HG02798 (cell line): ENCODE data around the gene MYLK.
"Not testable (repeated sequence)": the region's sequence is repeated elsewhere in the genome, so short reads cannot be mapped to it uniquely, and the experiment has no call there.

Experiments
- ATAC-seq: cut with Tn5 transposase; IDR thresholded peaks from one replicate; pipeline ENCODE4 v1.9.1; 2021; ENCODE audit warnings: mild to moderate bottlenecking; ENCODE audit not compliant: unreplicated experiment, poor library complexity

The MYLK gene, protein sequence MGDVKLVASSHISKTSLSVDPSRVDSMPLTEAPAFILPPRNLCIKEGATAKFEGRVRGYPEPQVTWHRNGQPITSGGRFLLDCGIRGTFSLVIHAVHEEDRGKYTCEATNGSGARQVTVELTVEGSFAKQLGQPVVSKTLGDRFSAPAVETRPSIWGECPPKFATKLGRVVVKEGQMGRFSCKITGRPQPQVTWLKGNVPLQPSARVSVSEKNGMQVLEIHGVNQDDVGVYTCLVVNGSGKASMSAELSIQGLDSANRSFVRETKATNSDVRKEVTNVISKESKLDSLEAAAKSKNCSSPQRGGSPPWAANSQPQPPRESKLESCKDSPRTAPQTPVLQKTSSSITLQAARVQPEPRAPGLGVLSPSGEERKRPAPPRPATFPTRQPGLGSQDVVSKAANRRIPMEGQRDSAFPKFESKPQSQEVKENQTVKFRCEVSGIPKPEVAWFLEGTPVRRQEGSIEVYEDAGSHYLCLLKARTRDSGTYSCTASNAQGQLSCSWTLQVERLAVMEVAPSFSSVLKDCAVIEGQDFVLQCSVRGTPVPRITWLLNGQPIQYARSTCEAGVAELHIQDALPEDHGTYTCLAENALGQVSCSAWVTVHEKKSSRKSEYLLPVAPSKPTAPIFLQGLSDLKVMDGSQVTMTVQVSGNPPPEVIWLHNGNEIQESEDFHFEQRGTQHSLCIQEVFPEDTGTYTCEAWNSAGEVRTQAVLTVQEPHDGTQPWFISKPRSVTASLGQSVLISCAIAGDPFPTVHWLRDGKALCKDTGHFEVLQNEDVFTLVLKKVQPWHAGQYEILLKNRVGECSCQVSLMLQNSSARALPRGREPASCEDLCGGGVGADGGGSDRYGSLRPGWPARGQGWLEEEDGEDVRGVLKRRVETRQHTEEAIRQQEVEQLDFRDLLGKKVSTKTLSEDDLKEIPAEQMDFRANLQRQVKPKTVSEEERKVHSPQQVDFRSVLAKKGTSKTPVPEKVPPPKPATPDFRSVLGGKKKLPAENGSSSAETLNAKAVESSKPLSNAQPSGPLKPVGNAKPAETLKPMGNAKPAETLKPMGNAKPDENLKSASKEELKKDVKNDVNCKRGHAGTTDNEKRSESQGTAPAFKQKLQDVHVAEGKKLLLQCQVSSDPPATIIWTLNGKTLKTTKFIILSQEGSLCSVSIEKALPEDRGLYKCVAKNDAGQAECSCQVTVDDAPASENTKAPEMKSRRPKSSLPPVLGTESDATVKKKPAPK (N-terminal part only)

DNA sequence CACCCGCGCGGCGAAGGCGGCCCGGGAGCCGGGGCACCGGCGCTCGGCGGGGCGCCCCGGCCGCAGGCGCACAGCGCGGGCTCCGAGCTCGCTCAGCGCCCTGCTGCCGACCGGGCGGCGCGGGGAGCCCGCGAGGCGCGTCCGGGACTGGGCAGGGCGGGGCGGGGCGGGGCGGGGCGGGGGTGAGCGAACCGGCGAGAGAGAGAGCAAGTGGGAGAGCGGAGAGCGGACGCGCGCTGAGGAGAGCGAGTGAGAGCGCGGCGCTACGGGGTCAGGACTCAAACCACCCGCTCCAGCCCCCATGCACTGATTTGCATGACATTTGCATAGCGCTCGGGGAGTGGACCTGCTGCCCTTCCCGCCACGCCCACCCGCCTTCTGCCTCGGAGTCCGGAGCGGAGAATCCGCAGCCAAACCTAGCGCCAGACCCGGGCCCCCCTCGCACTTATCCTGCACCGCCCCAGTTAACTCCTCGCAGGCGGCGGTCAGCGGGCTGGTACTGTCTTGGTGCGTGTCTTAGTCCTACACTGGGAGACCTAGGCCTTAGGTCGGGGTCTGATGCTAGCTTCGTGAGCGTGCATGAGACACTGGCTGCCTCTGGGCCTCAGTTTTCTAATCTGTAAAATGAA is at the start of gene MYLK:
Gene MYLK (minus strand): TSS at position 130 of the 629 bp plus-strand sequence. CDS start 90,491 bp downstream, outside the sequence.
- ATAC-seq, result peak; percentile 79

DNA sequence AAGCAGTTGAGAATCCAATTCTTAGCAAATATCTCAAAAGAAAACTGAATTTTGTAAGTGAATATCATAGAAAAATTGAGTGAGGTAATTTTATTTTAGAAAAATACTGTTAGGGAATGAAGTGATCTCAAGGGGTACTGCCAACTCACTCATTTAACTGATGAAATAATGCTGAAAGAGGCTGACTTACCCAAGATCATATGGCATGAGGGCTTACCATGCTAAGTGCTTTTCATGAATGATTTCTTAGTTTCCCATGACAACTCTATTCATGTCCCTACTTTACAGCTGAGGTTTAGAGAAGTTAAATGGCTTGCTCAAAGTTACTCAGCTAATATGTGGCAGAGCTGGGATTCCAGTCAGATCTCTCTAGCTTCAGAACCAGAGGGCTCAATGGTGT is 46.3 kb upstream of the MYLK start:
- ATAC-seq, result no peak

DNA sequence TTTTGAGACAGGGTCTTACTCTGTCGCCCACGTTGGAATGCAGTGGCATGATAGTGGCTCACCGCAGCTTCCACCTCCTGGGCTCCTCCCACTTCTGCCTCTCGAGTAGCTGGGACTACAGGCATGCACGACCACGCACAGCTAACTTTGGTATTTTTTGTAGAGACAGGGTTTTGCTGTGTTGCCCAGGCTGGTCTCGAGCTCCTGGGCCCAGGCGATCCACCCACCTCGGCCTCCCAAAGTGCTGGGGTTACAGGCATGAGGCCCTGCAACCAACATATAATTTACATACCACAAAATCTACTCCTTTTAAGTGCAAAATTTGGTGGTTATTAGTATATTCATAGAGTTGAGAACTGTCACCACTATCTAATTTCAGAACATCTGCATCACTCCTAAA is 45.2 kb upstream of the MYLK start:
- no peak for ATAC-seq

DNA sequence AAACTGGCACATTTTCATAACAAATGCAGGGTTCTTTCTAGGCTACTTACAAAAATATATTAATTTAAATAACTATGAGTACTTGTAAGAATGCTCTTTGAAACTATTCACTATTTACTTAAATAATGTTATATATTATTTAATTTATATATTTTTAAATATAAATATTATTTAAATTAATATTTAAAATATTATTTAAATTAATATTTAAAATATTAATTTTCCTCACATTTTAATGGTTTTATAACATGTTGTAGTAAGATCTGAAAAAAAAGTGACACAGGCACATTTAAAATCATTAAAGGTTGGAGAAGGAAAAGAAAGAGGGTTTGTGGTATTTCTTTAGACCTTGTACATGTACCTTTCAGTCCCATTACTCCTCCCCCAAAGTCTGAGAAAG is 42.3 kb upstream of the MYLK start:
- ATAC-seq, result no peak

DNA sequence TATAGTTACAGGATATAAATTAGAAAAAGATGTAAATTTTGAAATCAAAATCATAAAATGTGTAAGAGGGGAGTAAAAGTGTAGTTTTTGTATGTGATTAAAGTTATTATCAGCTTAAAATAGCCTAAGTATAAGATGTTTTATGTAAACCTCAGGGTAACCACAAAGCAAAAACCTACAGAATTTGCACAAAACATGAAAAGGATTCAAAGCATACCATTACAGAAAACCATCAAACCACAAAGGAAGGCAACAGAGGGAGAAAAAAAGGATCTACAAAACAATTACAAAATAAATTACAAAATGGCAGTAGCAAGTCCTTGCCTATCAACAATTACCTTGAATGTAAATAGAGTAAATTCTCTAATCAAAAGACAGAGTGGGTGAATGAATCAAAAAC is 36.7 kb upstream of the MYLK start:
- no peak for ATAC-seq

DNA sequence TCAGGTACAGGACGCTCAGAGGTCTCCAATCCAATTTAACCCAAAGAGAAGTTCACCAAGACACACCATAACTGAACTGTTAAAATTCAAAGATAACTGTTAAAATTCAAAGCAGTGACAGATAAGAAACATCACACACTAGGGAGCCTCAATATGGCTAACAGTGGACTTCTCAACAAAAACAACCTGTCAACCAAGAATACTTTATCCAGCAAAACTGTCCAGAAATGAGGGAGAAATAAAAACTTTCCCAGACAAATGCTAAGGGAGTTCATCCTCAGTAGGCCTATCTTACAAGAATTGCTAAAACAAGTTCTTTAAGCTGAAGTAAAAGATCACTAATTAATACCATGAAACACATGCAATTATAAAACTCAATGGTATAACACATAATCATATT is 36.3 kb upstream of the MYLK start:
- ATAC-seq, result no peak

DNA sequence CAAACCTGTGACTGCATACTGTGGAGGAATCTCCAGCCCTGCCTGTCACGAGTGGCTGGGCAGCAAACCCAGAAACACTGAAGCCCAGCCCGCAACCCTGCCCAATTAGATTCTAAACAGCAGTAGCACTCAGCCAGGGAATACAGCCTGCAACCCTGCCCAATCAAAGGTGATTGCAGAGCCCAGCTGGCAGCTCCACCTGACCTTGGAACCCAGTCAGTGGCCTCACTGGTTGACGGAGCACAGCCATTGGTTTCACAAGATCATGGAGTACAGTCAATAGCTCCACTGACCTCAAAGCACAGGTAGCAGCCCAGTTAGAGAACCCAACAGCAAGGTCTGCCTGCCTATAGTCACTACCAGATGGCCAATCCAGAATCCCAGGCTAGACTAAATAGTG is 35.2 kb upstream of the MYLK start:
- no peak for ATAC-seq

DNA sequence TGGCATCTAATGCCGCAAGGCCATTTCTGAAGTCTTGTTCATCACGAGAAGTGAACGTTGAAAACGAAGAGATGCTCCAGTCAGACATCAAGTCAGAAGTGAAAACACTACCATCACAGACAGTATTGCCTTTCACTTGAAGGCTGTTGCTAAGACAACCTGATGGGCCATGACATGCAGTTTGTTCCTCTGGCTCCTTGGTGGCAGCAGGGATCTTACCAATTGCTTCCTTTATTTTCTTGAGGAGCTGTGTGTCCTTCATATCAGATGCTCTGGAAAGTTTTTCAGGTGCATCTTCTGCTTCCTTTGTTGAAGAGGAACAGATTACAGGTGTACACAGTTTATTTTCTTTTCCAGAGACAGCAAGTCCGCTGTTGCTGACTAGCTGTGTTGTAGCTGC is 30.7 kb upstream of the MYLK start:
- no peak for ATAC-seq

DNA sequence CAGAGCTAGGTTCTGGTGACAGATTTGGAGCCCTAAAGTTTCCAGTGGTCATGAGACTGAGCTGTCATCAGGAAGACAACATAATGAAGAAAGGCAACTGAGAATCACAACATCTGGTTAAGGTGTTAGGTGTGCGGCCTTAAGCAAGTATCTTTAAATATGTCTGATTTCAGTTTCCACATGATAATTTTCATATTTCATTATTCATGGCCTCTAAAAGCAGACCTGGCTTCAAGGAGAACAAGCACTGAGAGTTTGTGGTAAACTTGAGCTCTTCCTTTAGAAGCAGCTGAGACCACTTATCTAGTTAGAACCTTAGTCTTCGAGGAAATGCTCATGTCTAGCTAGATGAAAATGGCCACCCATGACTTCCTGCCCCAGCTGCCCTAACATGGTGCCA is 25.7 kb upstream of the MYLK start:
- ATAC-seq, result peak; percentile 88

DNA sequence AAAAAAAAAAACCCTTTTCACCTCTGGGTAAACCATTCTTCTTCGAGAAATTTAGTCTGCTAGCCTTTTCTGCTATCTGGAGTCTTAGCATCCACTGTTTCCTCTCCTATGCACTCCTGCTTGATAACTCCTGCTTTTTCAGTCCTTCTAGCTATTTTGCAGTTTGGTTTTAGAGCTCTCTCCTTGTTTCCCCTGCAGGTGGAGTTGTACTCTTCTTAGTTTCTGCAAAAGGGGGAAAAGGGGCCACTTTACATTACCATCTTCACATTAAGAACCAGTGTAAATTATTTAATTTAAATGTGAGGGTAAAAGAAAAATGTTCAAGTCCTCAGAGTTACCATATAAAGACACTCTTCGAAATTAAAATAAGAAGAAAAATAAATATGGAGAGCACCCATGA is 23.6 kb upstream of the MYLK start:
- no peak for ATAC-seq

DNA sequence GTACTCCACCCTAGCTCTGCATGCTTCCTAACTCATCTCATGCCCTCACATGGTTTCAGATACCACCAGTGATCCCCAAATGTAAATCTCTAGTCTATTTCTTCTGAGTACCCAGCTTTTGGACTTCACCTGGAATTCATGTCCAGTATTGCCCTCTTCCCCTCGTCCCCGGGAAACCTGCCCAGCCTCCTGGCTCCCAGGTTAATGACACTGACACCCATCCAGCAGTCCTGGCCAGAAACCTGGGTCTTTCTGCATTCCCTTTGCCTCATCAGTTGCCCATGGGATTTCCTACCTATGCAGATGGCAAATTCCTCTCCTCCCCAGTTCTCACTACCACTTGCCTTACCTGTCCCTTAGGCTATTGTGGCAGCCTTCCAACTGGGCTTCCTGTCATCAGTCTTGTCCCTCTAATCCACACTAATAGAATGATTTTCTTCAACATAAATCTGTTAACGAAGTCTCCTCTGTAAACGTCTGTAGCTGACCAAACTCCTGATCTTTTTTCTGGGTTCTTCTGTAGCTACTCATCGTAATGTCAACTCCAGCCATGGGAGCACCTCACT is 15.3 kb upstream of the MYLK start:
- ATAC-seq, result no peak

DNA sequence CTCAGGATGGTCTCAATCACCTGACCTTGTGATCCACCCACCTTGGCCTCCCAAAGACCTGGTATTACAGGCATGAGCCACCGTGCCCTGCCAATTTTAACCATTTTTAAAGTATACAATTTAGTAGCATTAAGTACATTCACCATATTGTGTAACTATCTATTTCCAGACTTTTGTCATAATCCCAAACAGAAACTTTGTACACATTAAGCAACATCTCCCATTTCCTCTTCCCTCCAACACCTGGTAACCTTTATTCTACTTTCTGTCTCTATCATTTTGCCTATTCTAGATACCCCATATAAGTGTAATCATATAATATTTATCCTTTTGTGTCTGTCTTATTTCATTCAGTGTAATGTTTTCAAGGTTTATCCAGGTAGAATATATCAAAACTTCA is 8.9 kb upstream of the MYLK start:
- ATAC-seq, result no peak

DNA sequence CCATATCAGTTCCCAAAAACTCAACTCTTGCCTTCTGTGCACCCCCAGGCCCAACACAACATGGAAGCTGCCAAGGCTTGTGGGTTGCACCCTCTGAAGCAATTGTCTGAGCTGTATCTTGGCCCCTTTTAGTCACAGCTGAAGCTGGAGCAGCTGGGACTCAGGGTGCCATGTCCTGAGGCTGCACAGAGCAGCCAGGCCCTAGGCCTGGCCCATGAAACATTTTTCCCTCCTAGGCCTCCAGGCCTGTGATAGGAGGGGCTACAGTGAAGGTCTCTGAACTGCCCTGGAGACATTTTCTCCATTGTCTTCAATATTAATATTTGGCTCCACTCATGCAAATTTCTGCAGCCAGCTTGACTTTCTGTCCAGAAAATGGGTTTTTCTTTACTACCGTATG is 8.1 kb upstream of the MYLK start:
- ATAC-seq, result no peak

DNA sequence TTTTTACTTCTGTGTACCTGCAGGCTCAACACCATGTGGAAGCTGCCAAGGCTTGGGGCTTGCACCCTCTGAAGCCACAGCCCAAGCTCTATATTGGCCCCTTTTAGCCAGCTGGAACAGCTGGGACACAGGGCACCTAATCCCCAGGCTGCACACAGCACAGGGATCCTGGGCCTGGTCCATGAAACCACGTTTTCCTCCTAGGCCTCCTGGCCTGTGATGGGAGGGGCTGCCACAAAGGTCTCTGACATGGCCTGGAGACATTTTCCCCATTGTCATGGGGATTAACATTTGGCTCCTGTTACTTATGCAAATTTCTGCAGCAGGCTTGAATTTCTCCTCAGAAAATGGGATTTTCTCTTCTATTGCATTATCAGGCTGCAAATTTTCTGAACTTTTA is 6.9 kb upstream of the MYLK start:
- not testable (repeated sequence) for ATAC-seq

DNA sequence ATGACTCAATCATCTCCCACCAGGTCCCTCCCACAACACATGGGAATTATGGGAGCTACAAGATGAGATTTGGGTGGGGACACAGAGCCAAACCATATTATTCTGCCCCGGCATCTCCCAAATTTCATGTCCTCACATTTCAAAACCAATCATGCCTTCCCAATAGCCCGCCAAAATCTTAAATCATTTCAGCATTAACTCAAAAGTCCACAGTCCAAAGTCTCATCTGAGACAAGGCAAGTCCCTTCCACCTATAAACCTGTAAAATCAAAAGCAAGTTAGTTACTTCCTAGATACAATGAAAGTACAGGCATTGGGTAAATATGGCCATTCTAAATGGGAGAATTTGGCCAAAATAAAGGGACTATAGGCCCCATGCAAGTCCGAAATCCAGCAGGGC is 6.0 kb upstream of the MYLK start:
- not testable (repeated sequence) for ATAC-seq

DNA sequence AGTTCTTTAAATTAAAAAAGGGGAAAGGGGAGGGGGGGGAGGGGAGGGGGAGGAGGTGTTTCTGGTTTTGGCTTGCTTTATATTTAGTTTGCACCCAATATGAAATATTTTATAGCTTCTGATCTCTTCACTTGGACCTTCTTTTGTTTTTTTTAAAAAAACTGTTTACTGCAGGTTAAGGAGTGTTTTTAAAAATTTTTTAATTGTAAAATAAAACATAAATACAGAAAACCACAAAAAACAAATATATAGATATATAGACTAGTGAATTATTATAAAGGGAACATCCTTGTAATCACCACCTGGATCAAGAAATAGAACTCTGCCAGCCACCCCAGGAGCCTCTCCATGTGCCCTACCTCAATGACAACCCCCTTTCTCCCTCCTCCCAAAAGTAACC is 861 bp upstream of the MYLK start:
- ATAC-seq, result no peak

DNA sequence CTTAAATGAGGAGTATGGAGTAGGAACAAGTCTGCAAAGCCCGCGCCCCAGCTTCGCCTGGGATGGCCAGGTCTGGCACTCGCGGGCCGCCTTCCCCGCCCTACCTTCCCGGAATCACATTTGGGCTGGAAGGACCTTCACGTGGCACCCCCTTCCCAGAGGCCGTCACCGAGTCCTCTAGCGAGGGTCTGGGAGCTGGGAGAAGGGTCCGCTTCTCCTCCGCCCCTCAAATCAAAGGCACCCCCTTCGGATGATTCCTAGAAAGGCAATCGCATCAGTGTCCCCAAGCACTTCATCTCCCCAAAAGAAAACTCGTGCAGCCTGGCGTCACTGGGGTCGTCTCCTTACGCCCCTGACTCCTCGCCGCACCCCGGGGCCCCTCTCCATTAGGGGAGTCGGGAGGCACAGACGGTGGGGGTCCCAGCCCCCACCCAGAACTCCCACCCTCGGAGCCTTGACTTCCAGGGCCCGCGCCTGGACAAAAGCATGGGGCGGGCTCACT is 380 bp downstream of the MYLK start:
- ATAC-seq, result peak; percentile 12

DNA sequence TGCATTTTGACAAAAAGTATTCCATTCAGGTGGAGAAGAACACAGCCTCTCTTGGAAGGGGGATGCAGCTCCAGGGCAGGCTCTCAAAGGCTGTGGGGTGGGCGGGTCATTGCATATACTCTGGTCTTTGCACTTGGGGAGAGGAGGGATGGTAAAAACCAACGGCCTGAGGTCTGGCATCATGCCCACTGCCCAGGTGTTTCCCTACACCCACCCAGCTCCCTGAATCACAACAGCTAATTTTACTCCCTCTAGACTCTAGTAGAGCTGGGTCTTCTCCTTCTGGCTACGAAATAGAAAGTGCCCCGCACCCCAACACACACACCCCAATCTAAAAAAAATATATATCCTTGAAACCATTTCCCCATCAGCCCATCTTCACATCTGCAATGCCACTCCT is 1.0 kb downstream of the MYLK start:
- ATAC-seq, result no peak

DNA sequence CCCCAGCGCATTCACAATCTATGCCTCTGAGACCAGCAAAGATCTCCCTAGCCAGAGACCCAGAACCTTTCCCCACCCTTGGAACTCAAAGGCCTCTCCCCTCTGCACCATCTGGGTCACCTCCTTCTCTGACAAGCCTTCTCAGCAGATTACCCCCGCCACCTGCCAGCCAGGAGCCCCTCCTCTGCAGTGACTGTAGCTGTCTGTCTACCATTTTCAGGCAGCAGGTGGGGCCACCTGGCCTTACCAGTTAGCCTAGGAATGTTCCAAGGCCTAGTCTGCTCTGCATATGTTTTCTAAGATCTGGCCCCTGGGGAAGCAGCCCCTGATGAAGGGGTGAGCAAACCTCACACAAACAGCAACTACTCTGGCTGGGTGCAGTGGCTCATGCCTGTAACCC is 2.4 kb downstream of the MYLK start:
- no peak for ATAC-seq

DNA sequence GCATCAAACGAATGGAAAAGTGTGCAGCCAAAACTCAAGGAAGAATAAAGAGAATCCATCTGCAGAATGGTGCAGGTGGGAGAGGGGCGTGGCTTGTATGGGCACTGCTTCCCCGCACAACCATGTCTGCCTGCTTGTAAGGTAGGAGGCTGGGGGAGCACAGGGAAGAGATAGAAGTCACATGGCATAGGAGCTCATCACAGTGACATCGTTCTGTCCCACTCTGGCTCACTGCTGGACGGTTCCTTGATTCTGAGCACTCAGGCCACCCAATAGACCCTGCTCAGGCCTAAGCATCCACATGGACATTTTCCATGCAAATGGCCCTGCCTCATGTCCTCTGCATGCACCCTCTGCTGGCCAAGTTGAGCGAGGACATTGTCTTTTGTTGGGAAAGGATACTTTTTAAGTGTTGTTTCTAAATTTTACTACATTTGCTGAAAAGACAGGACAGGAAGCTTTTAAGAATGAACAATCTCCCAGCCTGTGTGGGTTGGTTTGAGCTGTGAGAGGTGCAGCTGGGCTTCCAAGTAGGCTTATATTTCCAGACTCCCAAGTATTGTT is 3.1 kb downstream of the MYLK start:
- no peak for ATAC-seq
